ENCODE data around the gene CD274. TPM values are rescaled to one million over a fixed set of nuclear protein-coding genes. Genes with fewer than 3 reads are reported as not detected.

CD274 gene
- total RNA-seq, 1 experiment from 2014 or later = not detected

DNA sequence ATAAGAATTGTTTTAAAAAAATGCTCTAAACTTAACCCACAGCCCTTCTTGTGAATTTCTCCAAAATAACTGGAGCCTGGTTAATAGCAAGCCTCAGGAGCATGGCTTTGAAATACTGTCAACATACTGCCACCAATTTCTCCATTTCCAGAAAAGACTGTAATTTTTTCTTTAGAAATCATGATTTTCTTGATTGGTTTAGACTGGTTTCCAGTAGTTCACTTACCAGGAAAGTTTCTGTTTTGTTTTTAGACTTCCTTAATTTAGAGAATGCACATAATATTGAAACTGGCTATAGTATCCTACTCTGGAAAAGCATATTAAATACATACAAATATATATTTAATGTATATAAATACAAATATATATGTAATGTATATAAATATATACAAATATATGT, 4.5 kb upstream of the CD274 start:
- Mint-ChIP-seq H3K4me3 (ENCODE audit: unreplicated experiment) (no peak overlapping the region), H3K36me3 (ENCODE audit: insufficient read depth, unreplicated experiment) (peaks cover 6% of the 10 kb centered on the region), H3K9me3 (ENCODE audit: unreplicated experiment) (no peaks in the 10 kb centered on the region), H3K27me3 (ENCODE audit: insufficient read depth, unreplicated experiment) (peaks cover 3% of the 10 kb centered on the region), H3K27ac (ENCODE audit: unreplicated experiment) (no peak overlapping the region), H3K4me1 (ENCODE audit: low read depth, unreplicated experiment) (peaks cover 7% of the 10 kb centered on the region)
- CTCF ChIA-PET = no interaction called here
- TF ChIP-seq, protein P1, sequence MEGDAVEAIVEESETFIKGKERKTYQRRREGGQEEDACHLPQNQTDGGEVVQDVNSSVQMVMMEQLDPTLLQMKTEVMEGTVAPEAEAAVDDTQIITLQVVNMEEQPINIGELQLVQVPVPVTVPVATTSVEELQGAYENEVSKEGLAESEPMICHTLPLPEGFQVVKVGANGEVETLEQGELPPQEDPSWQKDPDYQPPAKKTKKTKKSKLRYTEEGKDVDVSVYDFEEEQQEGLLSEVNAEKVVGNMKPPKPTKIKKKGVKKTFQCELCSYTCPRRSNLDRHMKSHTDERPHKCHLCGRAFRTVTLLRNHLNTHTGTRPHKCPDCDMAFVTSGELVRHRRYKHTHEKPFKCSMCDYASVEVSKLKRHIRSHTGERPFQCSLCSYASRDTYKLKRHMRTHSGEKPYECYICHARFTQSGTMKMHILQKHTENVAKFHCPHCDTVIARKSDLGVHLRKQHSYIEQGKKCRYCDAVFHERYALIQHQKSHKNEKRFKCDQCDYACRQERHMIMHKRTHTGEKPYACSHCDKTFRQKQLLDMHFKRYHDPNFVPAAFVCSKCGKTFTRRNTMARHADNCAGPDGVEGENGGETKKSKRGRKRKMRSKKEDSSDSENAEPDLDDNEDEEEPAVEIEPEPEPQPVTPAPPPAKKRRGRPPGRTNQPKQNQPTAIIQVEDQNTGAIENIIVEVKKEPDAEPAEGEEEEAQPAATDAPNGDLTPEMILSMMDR (IDR thresholded peaks at IDR 0.05; ENCODE audit: insufficient read depth in 1 of 2, low read depth in 1 of 2, low read length in 1 of 2, severe bottlenecking in 1 of 2, unreplicated experiment in 1 of 2) = no peak
- H3K27me3 ChIP-seq (replicated peaks; ENCODE audit: control insufficient read depth, insufficient read depth, low read length) = no peaks in the 10 kb centered on the region
- intact Hi-C loops (cut with micrococcal nuclease; ENCODE audit: unreplicated experiment) = loop anchor here (10.0 kb wide), 1 partner anchor 181 kb away; no protein-coding TSS in a partner anchor
- no TSS peak for BruUV-seq (replicated peaks)
- H3K9me3 ChIP-seq = no peaks in the 10 kb centered on the region
- no peaks in the 10 kb centered on the region for H3K36me3 ChIP-seq (ENCODE audit: control insufficient read depth, insufficient read depth, low read length)
- H3K4me3 ChIP-seq (ENCODE audit: low read depth, low read length) = no peak overlapping the region
- POLR2A ChIA-PET = no interaction called here
- DNase-seq = no peak
- no peaks in the 10 kb centered on the region for H3K4me1 ChIP-seq

DNA sequence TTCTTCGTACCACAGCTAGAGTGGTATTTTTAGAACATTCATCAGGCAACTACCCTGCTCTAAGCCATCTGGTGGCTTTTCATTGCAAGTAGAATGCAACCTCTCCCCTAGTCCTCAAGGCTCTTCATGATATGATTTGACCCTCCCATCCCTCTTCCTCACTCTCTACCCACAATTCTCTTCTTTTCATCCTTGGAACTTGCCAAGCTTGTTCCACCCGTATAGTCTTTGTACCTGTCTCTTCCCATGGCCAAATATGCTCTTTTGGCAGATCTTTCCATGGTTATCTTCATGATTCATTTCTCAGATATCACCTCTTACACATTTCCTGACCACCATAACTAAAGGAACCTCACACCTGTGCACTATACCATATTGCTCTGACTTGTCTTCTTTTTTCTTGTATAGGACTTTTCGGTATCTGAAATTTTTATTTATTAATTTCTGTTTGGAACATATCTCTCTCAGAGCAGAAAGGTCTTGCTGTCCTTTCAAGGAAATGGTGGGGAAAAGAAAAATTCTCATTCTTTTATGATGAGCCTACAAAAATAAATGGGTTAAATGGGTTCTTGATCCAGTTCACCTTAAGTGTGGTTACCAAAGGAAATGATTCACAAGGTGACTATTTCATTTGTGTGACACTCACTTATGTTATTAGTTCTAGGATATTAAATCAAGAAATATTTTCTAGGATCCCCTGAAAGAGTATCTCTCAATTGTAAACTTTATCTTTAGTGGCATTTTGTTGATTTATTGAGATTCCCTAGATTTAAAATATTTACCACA, 3.7 kb upstream of the CD274 start:
- Histone ChIP-seq H3K4me3 (ENCODE audit: low read depth, low read length) (no peak overlapping the region), H3K4me1 (no peaks in the 10 kb centered on the region), H3K36me3 (ENCODE audit: control insufficient read depth, insufficient read depth, low read length) (no peaks in the 10 kb centered on the region), H3K27me3 (replicated peaks; ENCODE audit: control insufficient read depth, insufficient read depth, low read length) (no peaks in the 10 kb centered on the region), H3K9me3 (no peaks in the 10 kb centered on the region)
- Mint-ChIP-seq H3K27me3 (ENCODE audit: insufficient read depth, unreplicated experiment) (peaks cover 3% of the 10 kb centered on the region), H3K27ac (ENCODE audit: unreplicated experiment) (no peak overlapping the region), H3K9me3 (ENCODE audit: unreplicated experiment) (no peaks in the 10 kb centered on the region), H3K4me3 (ENCODE audit: unreplicated experiment) (no peak overlapping the region), H3K36me3 (ENCODE audit: insufficient read depth, unreplicated experiment) (peaks cover 6% of the 10 kb centered on the region), H3K4me1 (ENCODE audit: low read depth, unreplicated experiment) (peaks cover 7% of the 10 kb centered on the region)
- no TSS peak for BruUV-seq (replicated peaks)
- ChIA-PET POLR2A (no interaction called here), CTCF (no interaction called here)
- intact Hi-C loops (cut with micrococcal nuclease; ENCODE audit: unreplicated experiment) = loop anchor here (10.0 kb wide), 1 partner anchor 182 kb away; no protein-coding TSS in a partner anchor
- no peak for DNase-seq
- TF ChIP-seq, protein P1 (IDR thresholded peaks at IDR 0.05; ENCODE audit: insufficient read depth in 1 of 2, low read depth in 1 of 2, low read length in 1 of 2, severe bottlenecking in 1 of 2, unreplicated experiment in 1 of 2) = no peak

DNA sequence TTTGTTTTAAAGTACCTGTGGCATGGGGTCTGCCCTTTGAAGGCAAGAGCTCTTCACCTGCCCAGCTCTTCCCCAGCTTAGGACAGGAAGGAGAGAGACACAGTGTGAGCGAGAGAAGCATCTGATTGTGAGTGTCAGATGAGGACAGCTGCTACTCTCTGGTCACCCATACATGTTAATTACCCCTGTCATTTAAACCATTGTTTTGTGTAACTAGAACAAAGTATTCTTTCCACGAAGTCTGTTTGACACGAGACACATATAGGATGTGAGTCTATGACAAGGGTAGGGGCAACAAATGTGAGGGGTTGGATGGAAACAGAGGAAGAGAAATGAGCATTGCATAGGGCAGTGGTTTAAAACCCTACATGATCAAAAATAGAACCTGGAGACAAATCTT, 3.0 kb upstream of the CD274 start:
- no TSS peak for BruUV-seq (replicated peaks)
- Mint-ChIP-seq H3K27me3 (ENCODE audit: insufficient read depth, unreplicated experiment) (peaks cover 3% of the 10 kb centered on the region), H3K9me3 (ENCODE audit: unreplicated experiment) (no peaks in the 10 kb centered on the region), H3K4me3 (ENCODE audit: unreplicated experiment) (no peak overlapping the region), H3K27ac (ENCODE audit: unreplicated experiment) (no peak overlapping the region), H3K36me3 (ENCODE audit: insufficient read depth, unreplicated experiment) (peaks cover 6% of the 10 kb centered on the region), H3K4me1 (ENCODE audit: low read depth, unreplicated experiment) (peaks cover 7% of the 10 kb centered on the region)
- Histone ChIP-seq H3K4me1 (no peaks in the 10 kb centered on the region), H3K4me3 (ENCODE audit: low read depth, low read length) (no peak overlapping the region), H3K36me3 (ENCODE audit: control insufficient read depth, insufficient read depth, low read length) (no peaks in the 10 kb centered on the region), H3K27me3 (replicated peaks; ENCODE audit: control insufficient read depth, insufficient read depth, low read length) (no peaks in the 10 kb centered on the region), H3K9me3 (no peaks in the 10 kb centered on the region)
- CTCF ChIA-PET = no interaction called here
- TF ChIP-seq, protein P1 (IDR thresholded peaks at IDR 0.05; ENCODE audit: insufficient read depth in 1 of 2, low read depth in 1 of 2, low read length in 1 of 2, severe bottlenecking in 1 of 2, unreplicated experiment in 1 of 2) = no peak
- DNase-seq = no peak
- intact Hi-C loops (cut with micrococcal nuclease; ENCODE audit: unreplicated experiment) = loop anchor here (10.0 kb wide), 1 partner anchor 183 kb away; no protein-coding TSS in a partner anchor
- POLR2A ChIA-PET = no interaction called here

All from Caco-2 (cell line).